Karpas-422 (cell line): ENCODE measurements around the gene HELZ. TPM values are rescaled to one million over a fixed set of nuclear protein-coding genes. Genes with fewer than 3 reads are reported as not detected.
A peak's percentile ranks its signal among the peaks of the same experiment; 100 is the strongest.

Experiments used
- DNase-seq: peaks from one replicate; pipeline ENCODE4 v3.0.0-alpha.2; 2015
- H2AFZ ChIP-seq: fragments of 200-600 bp; sonication (generic); 2 replicates; pipeline ENCODE4 v1.6.1; 2014; ENCODE audit warnings: antibody characterized with exemption, low read length, mixed read lengths
- H3K27ac ChIP-seq: fragments of 200-600 bp; sonication (generic); 2 replicates; pipeline ENCODE4 v1.5.1; 2014; ENCODE audit warnings: mild to moderate bottlenecking, low read length, moderate library complexity
- H3K27me3 ChIP-seq: fragments of 200-600 bp; sonication (generic); 2 replicates; pipeline ENCODE4 v1.6.1; 2014; ENCODE audit warnings: low read length, mixed read lengths
- H3K36me3 ChIP-seq: fragments of 200-600 bp; sonication (generic); 2 replicates; pipeline ENCODE4 v1.6.1; 2014; ENCODE audit warnings: low read length, mixed read lengths; ENCODE audit not compliant: insufficient read depth
- H3K4me1 ChIP-seq: fragments of 200-600 bp; sonication (generic); 2 replicates; pipeline ENCODE4 v1.6.1; 2014; ENCODE audit warnings: mild to moderate bottlenecking, low read length, mixed read lengths
- H3K4me2 ChIP-seq: fragments of 200-600 bp; sonication (generic); 2 replicates; pipeline ENCODE4 v1.6.1; 2014; ENCODE audit warnings: low read length, low read depth, mild to moderate bottlenecking; ENCODE audit not compliant: poor library complexity, severe bottlenecking
- H3K4me3 ChIP-seq: fragments of 200-600 bp; sonication (generic); 2 replicates; pipeline ENCODE4 v1.5.1; 2014; ENCODE audit warnings: mild to moderate bottlenecking, antibody characterized with exemption, low read length, mixed read lengths
- H3K79me2 ChIP-seq: fragments of 200-600 bp; sonication (generic); 2 replicates; pipeline ENCODE4 v1.6.1; 2014; ENCODE audit warnings: mild to moderate bottlenecking, low read length, mixed read lengths
- H3K9ac ChIP-seq: fragments of 200-600 bp; sonication (generic); 2 replicates; pipeline ENCODE4 v1.6.0; 2014; ENCODE audit warnings: low read length
- H3K9me2 ChIP-seq: fragments of 200-600 bp; sonication (generic), shearing (Covaris generic); replicated peaks from 2 replicates; pipeline ENCODE4 v1.6.0; 2014; ENCODE audit warnings: mild to moderate bottlenecking, low read length, moderate library complexity; ENCODE audit not compliant: insufficient read depth
- H3K9me3 ChIP-seq: fragments of 300-700, 200-600 bp; sonication (generic); 2 replicates; pipeline ENCODE4 v1.6.1; 2014; ENCODE audit warnings: low read length, mixed read lengths
- H4K20me1 ChIP-seq: fragments of 200-600 bp; sonication (generic); 2 replicates; pipeline ENCODE4 v1.6.1; 2014; ENCODE audit warnings: mild to moderate bottlenecking, antibody characterized with exemption, low read length, low read depth; ENCODE audit not compliant: insufficient read depth
- total RNA-seq: library from RNA; depleted of rRNA; stranded (reverse); fragments of >200 nt; shearing (Covaris generic); gene quantifications from 2 replicates; pipeline ENCODE4 v1.2.3, GENCODE V29; 2014; ENCODE audit warnings: low replicate concordance

The HELZ gene
- total RNA-seq, 1 experiment from 2014 or later = 77.9 TPM

DNA sequence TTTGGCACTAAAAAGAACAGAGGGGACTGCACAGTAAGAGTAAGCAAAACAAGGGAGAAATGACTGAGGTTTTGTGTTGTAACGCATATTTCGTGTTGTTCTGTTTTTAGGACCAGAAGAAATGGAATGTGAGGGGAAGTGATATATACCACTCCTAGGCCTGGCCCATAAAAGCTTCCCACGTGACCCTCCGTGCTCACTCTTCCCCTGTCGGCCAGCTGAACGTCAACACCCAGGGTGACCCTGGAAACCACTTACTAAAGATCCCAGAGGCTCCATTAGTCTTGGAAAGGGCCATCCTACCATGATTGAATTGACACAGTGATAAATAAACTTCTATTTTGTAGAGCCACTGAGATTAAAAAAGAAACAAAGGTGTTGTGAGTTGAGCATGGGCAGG lies 79.8 kb downstream of the HELZ start:
- H3K27ac ChIP-seq = no peak overlapping the region
- H3K4me3 ChIP-seq = no peak overlapping the region
- H3K4me2 ChIP-seq = no peak overlapping the region
- H3K27me3 ChIP-seq = no peaks in the 10 kb centered on the region
- DNase-seq = no peak
- no peaks in the 10 kb centered on the region for H4K20me1 ChIP-seq
- H3K9me3 ChIP-seq = no peaks in the 10 kb centered on the region
- H3K36me3 ChIP-seq = peaks cover 25% of the 10 kb centered on the region
- no peaks in the 10 kb centered on the region for H3K9me2 ChIP-seq
- peaks cover 4% of the 10 kb centered on the region for H3K4me1 ChIP-seq
- peaks cover 6% of the 10 kb centered on the region; the same call in 1 of the 2 replicates for H3K79me2 ChIP-seq
- no peak overlapping the region for H3K9ac ChIP-seq
- H2AFZ ChIP-seq = no peak overlapping the region

DNA sequence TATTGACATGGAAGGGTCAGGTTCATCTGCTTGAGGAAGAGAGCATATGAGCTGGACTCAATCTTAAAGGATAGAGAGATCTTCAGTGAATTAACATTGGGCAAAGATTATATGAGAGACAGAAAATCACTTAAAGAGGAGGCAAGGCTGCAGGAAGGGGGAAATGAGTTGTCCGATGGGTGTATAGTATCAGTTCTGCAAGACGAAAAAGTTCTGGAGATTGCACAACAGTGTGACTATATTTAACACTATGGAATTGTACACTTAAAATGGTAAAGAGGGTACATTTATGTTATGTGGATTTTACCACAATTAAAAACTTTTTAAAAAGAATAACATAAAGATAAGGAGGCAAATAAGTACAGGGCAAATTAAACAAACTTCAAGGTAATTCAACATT lies 80.7 kb downstream of the HELZ start:
- Histone ChIP-seq H3K9me2 (no peaks in the 10 kb centered on the region), H3K27me3 (no peaks in the 10 kb centered on the region), H3K9me3 (no peaks in the 10 kb centered on the region), H3K36me3 (peaks cover 25% of the 10 kb centered on the region), H4K20me1 (no peaks in the 10 kb centered on the region), H3K9ac (no peak overlapping the region), H3K4me1 (peaks cover 11% of the 10 kb centered on the region), H3K4me3 (no peak overlapping the region), H2AFZ (no peak overlapping the region), H3K4me2 (no peak overlapping the region), H3K79me2 (peaks cover 6% of the 10 kb centered on the region; the same call in 1 of the 2 replicates), H3K27ac (no peak overlapping the region)
- no peak for DNase-seq

DNA sequence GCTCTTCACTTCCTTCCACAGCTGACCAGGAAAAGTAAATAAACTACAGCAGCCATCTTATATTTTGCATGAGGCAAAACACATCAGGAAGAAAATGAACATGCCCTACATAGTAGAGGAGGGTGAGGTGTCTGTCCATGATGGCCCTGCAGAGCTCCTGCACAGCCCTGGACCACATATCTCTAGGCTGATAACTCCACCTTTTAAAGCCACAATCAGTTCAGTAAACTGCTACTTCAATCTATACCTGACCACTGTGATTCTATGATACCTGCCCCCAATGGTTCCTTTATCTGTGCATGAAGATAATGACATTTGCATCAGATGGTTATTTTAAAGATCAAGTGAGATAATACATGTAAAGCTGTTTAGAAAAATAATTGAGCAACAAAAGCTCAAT lies 82.2 kb downstream of the HELZ start:
- Histone ChIP-seq H3K4me3 (no peak overlapping the region), H3K9me3 (no peaks in the 10 kb centered on the region), H3K27me3 (no peaks in the 10 kb centered on the region), H3K27ac (no peak overlapping the region), H3K9ac (no peak overlapping the region), H3K79me2 (peaks cover 12% of the 10 kb centered on the region), H3K4me1 (peaks cover 18% of the 10 kb centered on the region), H3K9me2 (no peaks in the 10 kb centered on the region), H2AFZ (no peak overlapping the region), H3K36me3 (peaks cover 25% of the 10 kb centered on the region), H3K4me2 (no peak overlapping the region), H4K20me1 (no peaks in the 10 kb centered on the region)
- DNase-seq = no peak

DNA sequence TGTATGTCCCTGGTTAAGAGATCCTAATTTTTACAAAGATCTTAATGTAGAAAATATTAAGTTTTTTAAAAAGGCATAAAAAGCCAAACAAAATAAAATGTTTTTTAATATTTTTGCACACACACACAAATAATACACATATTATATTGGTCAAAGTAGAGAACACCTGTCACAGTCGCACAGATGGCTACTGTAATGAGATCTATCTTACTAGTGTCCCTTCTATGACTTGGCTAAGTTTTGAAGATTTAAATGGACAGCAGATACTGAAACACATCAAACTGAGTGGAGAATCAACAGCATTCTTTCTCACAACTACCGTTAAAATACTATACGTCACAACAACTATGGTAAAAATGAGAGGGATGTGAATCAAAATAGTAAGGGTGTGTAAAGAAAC lies 83.4 kb downstream of the HELZ start:
- H3K27me3 ChIP-seq = no peaks in the 10 kb centered on the region
- H3K4me3 ChIP-seq = no peak overlapping the region
- H2AFZ ChIP-seq = no peak overlapping the region
- H3K9ac ChIP-seq = no peak overlapping the region
- H3K27ac ChIP-seq = no peak overlapping the region
- H3K4me1 ChIP-seq = peaks cover 18% of the 10 kb centered on the region
- no peaks in the 10 kb centered on the region for H4K20me1 ChIP-seq
- no peak overlapping the region for H3K4me2 ChIP-seq
- no peaks in the 10 kb centered on the region for H3K9me2 ChIP-seq
- peaks cover 19% of the 10 kb centered on the region for H3K36me3 ChIP-seq
- peaks cover 13% of the 10 kb centered on the region for H3K79me2 ChIP-seq
- DNase-seq = no peak
- no peaks in the 10 kb centered on the region for H3K9me3 ChIP-seq

DNA sequence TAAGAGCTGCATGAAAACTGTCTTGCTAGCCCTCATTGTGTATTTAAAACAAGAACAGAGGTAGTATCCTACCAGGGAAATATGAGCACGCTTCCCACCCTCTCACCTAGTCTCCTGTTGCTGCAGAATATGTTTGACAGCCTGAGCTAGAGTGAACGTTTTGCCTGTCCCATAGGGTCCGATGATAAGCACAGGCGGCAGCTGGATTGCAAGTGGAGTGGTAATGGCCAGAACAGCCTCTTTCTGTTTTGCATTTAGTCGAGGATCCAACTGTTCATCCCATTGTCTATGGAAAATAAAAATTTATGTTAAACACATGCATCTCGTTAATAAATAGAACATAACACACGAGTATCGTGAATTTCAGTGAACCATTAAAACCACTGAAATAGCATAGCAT lies 84.2 kb downstream of the HELZ start:
- DNase-seq = no peak
- Histone ChIP-seq H3K9me2 (no peaks in the 10 kb centered on the region), H3K9ac (no peak overlapping the region), H3K4me2 (no peak overlapping the region), H4K20me1 (no peaks in the 10 kb centered on the region), H3K4me1 (peaks cover 18% of the 10 kb centered on the region), H3K79me2 (peaks cover 17% of the 10 kb centered on the region), H3K27ac (no peak overlapping the region), H2AFZ (no peak overlapping the region), H3K27me3 (no peaks in the 10 kb centered on the region), H3K9me3 (no peaks in the 10 kb centered on the region), H3K36me3 (peaks cover 19% of the 10 kb centered on the region), H3K4me3 (no peak overlapping the region)

DNA sequence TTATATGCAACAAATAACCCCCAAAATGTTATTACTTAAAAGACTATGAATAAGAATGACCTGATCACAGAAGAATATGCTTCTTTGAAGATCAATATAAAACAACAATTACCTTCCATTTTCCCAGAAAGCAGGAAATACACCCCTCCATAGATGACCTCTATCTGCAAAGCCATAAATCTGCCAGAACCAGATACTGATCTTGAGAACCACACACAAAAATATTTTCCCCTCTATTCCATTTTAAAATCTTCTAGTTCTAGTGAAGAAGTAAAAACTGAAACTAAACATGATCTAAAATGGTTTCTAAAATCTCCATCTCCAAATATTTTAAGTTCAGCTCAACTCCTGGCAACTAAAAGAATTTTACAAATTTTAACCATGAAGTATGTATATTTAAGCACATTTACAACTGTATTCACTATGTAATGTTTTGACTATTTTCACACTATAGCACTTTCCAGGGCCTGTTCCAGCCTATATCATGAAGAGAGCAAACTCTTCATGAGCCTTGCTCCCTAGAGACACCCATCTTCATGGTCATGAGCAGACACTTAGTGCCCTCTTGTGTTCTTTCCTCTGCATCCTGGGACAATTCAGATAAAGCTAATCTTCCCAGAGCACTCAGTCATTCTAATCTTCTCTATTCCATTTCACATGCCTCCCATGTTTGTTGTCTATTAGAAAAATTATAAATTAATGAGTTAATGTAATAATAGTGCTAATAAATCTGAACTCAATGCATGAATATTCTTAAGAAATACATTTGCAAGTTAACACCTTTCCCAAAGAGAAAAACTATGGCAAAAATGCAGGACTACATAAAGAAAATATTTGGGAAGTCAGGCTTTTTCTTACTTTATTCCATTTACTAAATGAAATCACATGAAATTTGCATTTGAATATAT lies 87.0 kb downstream of the HELZ start:
- peak; percentile 69 for DNase-seq
- no peak overlapping the region for H3K4me2 ChIP-seq

DNA sequence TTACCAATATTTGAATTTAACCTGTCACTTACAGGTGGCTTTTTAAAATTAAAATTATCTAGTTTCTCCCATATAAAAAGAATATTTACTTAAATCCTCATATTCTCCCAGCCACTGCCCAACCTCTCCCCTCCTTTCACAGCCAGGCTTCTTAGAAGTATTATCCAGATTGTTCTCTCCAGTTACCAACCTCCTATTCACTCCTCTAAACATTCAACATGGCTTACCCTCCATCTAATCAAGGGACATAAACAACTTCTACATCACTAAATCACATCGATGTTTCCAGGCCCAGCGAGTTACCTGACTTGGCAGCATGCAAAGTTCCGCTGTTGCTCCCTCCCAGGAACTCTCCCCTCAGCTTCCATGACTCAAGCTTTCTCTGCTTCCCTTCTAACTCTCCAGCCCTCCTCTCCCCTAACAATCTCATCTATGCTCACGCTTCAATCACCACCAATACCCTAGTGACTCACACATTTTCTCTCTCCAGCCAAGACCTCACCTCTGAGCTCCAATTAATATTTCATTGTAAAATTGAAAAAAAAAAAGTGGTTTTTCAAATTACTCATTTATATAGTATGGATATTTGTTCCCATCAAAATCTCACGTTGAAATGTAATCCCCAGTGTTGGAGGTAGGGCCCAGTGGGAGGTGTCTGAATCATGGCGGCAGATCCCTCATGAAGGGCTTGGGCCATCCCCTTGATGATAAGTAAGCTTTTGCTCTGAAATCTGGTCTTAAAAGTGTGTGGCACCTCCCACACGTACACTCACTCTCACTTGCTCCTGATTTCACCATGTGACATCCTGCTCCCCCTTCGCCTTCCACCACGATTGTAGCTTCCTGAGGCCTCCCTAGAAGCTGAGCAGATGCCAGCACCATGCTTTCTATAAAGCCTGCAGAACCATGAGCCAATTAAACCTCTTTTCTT lies 88.5 kb downstream of the HELZ start:
- peaks cover 27% of the 10 kb centered on the region for H3K79me2 ChIP-seq
- H3K36me3 ChIP-seq = peaks cover 8% of the 10 kb centered on the region
- H2AFZ ChIP-seq = no peak overlapping the region
- no peaks in the 10 kb centered on the region for H3K27me3 ChIP-seq
- H3K9me2 ChIP-seq = no peaks in the 10 kb centered on the region
- no peaks in the 10 kb centered on the region for H3K9me3 ChIP-seq
- no peak for DNase-seq
- peaks cover 16% of the 10 kb centered on the region for H3K4me1 ChIP-seq
- no peak overlapping the region for H3K9ac ChIP-seq
- H4K20me1 ChIP-seq = no peaks in the 10 kb centered on the region
- no peak overlapping the region for H3K4me3 ChIP-seq
- H3K4me2 ChIP-seq = no peak overlapping the region
- H3K27ac ChIP-seq = no peak overlapping the region

More for the DNA sequence above, 87.0 kb downstream of the HELZ start:
- Histone ChIP-seq H3K4me1 (peaks cover 18% of the 10 kb centered on the region), H3K4me3 (no peak overlapping the region), H3K27me3 (no peaks in the 10 kb centered on the region), H4K20me1 (no peaks in the 10 kb centered on the region), H3K9ac (no peak overlapping the region), H3K9me3 (no peaks in the 10 kb centered on the region), H3K36me3 (peaks cover 11% of the 10 kb centered on the region), H2AFZ (no peak overlapping the region), H3K79me2 (peaks cover 24% of the 10 kb centered on the region), H3K9me2 (no peaks in the 10 kb centered on the region), H3K27ac (no peak overlapping the region)

DNA sequence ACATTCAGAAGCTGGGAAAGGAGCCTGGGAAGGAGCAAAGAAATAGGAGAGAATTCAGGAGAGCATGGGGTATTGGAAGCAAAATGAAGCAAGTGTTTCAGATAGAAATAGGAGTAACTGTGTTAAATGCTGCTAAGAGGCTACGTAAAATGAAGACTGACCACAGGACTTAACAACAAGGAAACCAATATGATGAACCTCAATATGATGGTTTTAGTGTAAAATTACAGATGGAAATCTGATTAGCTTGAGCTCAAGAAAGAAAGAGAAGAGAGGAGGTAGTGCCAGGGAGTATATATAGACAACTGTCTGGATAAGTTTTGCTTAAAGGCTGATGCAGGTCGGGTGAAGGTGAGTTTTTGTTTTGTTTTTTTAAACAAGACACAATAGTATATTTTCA lies 92.2 kb downstream of the HELZ start:
- Histone ChIP-seq H3K9ac (no peak overlapping the region), H3K79me2 (peaks cover 16% of the 10 kb centered on the region), H3K4me1 (no peaks in the 10 kb centered on the region; the same call in 1 of the 2 replicates), H3K9me2 (no peaks in the 10 kb centered on the region), H3K9me3 (no peaks in the 10 kb centered on the region), H3K36me3 (peaks cover 18% of the 10 kb centered on the region; the same call in 1 of the 2 replicates), H3K4me2 (no peak overlapping the region), H3K4me3 (no peak overlapping the region), H4K20me1 (no peaks in the 10 kb centered on the region), H3K27me3 (no peaks in the 10 kb centered on the region), H2AFZ (no peak overlapping the region), H3K27ac (no peak overlapping the region)
- DNase-seq = no peak
